ENCODE measurements around the gene KREMEN1. TPM values are rescaled to one million over a fixed set of nuclear protein-coding genes. Genes with fewer than 3 reads are reported as not detected.
A peak's percentile ranks its signal among the peaks of the same experiment; 100 is the strongest.

KREMEN1 gene
- total RNA-seq, 1 experiment from 2014 or later: 1.5 TPM

GRCh38 chr22:29171721-29172120, 98.9 kb downstream of the KREMEN1 start:
- DNase-seq (ENCODE audit: extremely low read depth, low read depth): no peak

GRCh38 chr22:29172216-29172615, 99.4 kb downstream of the KREMEN1 start:
- DNase-seq (ENCODE audit: extremely low read depth, low read depth): no peak

GRCh38 chr22:29175312-29175835, 102.5 kb downstream of the KREMEN1 start:
- DNase-seq (ENCODE audit: extremely low read depth, low read depth): no peak

- DNase-seq (ENCODE audit: extremely low read depth, low read depth): no peak
These were observed 111.4 kb downstream of the KREMEN1 start for GRCh38 chr22:29183971-29184848.

DNA sequence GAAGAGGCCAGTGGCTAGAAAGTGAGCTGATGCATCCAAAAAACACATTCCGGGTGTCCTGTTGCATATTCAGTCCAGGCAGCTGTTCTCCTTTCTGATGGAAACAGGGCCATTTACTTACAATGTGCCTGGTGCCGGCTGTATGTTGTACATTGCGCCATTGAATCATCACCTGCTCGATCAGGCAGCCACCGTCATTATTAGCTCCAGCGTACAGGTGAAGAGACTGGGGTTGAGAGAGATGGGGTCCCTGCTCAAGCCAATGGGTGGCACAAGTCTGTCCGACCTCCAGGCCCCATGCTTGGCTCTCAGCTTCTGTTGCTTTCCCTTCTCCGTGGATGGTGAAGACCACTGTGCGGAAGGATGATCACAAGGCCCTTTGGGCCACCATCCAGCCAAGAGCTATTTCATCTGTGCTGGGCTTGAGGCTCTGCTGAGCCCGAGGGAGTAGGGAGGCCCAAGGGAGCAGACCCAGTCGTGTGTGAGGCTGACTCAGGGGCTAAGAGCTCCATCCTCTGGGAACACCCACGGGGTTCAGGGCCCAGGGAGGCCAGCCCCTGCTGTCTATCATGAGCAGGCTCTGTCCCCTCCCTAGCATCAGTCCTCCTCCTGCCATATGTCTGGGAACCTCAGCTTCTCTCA, 112.1 kb downstream of the KREMEN1 start:
- no peak for DNase-seq (ENCODE audit: extremely low read depth, low read depth)

DNA sequence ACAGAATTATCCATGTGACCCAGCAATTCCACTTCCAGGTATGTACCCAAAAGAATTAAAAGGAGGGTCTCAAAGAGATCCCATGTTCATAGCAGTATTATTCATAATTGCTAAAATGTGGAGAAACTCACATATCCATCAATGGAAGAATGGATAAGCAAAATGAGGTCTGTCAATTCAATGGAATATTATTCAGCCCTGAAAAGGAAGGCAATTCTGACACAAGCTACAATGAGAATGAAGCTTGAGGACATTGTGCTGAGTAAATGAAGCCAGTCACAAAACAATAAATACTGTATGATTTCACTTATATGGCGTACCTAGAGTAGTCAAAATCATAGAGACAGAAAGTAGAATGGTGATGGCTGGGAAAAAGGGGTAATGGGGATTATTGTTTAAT, 113.5 kb downstream of the KREMEN1 start:
- DNase-seq (ENCODE audit: extremely low read depth, low read depth): no peak

DNA sequence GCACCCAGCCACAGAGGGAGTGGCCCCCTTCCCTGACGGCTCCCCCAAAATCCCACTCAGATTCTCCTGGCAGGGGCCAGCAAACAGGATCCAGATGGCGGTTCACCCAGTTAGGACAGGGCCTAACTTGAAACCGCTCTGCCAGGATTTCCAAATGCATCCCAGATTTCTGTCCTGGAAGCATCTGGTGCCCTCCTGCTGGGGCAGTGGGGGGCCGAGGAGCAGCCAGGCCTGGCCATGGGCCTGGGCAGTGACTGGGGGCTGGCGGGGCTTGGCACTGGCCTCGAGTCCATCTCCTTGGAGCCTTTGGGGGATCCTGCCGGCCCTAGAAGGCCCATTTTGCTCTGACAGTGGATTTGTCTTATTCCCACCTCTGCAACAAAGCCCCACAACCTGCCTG, 115.0 kb downstream of the KREMEN1 start:
- no peak for DNase-seq (ENCODE audit: extremely low read depth, low read depth)

DNA sequence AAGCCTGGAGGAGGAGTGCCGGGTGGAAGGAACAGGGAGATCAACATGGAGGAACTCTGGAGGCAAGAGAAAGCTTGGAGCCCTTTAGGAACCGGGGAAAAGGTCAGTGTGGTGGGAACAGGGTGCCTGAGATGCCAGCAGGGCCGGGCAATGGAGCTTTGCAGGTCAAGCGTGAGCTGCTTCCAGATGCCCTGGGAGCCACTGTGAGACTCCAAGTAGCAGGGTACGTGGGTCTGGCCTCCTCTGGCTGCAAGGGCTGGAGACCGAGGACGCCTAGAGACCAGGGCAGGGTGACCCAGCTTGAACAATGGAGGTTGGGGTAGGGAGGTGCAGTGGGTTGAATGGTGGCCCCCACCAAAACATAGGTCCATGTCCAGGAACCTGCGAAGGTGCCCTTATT, 117.2 kb downstream of the KREMEN1 start:
- DNase-seq (ENCODE audit: extremely low read depth, low read depth): no peak

- DNase-seq (ENCODE audit: extremely low read depth, low read depth): no peak
These were observed 118.1 kb downstream of the KREMEN1 start for GRCh38 chr22:29190918-29191317.

DNA sequence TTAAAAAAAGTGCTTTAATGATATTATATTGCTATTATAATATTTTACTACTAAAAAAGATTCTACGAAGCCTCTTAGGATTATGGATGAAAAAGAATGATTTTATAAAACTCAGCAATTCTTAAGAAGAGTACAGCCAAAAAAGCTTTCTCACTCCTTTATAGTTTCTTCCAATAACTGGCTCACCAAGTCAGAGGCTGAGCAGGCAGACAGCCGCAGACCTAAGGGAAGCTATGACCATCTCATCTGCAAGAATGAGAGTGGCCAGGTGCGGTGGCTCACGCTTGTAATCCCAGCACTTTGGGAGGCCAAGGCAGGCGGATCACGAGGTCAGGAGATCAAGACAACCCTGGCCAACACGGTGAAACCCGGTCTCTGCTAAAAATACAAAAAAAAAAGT, 120.2 kb downstream of the KREMEN1 start:
- DNase-seq (ENCODE audit: extremely low read depth, low read depth): no peak

- DNase-seq (ENCODE audit: extremely low read depth, low read depth): no peak
These were observed 121.3 kb downstream of the KREMEN1 start for GRCh38 chr22:29194184-29194583.

DNA sequence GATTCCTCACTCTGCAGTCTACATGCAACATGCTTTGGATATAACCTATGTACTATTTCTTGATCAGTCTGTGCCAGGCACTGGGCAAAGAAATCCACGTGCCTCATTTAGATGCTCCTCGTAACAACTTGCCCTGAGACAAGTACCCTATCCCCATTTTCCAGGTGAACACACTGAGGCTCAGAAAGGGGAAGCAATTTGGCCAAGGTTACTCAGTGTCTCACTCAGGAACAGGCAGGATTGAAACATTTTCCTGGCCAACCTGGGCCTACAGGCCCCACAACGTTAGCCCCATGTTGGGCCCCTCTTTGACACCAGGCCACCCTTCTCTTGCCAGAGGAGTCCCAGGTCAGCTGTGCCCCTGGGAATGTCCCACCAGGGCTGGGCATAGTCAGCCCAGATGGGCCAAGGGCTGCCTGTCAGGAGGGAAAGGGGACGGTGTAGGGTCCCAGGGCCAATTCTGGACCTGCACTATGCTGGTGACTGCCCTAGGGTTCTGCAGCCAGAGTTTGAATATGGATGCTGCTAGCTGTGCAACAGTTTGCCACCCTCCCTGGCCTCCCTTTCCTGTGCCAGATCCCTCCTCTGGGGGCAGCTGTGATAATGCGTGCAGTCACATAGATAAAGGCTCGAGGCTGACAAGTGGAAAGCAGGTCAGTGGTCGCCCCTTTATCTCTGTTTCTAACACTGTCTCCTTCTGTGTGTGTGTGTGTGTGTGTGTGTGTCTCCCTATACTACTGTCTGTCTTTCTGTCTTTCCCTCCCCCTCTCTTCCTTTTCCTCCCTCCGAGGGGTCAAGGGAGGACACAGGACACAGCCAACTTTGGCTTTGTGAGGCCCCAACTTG, 122.5 kb downstream of the KREMEN1 start:
- DNase-seq (ENCODE audit: extremely low read depth, low read depth): no peak

DNA sequence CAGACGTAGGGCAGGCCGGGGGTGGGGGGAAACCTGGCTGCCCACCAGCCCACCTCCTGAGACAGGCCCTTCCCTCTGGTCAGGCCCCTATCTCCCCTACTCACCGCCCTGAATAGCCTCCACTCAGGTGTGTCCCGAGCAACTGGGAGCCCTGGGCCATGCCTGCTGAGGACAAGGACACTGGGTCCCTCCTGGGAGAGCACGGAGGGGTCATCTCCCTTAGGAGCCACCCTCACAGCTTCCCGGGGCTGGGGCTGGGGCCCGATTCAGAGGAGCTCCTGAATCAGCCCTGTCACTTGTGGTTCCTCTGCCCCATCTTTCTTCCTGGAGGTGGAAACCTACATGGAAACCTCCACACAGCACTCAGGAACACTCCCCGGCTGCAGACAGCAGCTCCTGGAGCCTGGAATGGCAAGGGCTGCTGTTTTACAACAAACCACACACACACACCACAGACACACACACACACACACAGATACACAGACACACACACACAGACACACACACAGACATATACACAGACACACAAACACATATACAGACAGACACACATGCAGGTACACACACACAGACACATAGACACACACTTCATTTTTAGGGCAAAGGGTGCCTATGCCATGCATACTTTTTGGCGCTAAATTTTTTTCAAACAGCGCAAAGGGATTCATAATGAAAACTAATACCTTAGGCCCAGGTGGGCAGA, 123.3 kb downstream of the KREMEN1 start:
- no peak for DNase-seq (ENCODE audit: extremely low read depth, low read depth)

DNA sequence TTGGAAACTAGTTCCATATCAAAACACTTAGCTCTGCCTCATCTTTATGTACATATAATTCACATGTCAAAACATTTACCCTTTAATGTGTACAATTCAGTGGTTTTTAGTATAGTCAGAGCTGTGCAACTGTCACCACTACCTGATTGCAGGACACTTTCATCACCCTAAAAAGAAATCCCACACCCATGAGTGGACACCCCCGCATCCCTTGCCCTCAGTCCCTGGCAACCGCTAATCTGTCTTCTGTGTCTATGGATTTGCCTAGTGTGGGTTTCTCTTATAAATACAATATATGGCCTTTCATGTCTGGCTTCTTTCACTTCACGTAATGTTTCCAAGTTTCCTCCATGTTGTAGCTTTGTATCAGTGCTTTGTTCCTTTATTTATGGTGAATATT, 124.3 kb downstream of the KREMEN1 start:
- DNase-seq (ENCODE audit: extremely low read depth, low read depth): peak; percentile 17

- DNase-seq (ENCODE audit: extremely low read depth, low read depth): no peak
These were observed 125.4 kb downstream of the KREMEN1 start for GRCh38 chr22:29198240-29198639.

DNA sequence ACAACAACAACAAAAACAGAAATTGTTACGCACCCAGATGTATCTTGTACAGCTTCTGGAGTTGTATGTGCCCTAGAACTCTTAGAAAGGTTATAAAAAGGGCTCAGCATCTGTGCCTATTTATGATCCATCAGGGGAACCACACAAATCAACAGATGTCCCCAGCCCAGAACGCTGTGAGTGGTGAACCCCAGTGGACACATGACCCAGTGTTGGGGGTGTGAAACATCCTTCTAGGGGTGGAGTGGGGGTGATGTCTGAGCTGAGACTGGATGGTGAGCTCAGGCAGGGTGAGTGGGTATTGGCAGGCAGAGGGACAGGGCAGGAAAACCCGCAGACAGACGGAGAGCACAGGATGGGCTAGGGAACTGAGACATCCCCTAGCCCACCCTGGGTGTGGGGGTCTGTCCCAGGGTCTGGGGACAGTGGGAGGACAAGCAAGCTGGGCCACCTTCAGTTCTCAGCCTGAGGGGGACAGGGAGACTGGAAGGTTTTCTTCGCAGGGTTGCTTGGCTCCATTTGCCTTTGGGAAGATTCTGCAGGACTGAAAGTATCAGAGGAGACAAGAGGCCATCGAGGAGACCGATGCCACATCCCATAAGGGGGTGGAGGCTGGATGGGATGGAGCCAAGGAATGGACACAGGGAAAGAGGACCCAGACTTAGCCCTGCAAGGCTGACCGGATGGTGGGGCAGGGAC, 127.0 kb downstream of the KREMEN1 start:
- no peak for DNase-seq (ENCODE audit: extremely low read depth, low read depth)

GRCh38 chr22:29200901-29201300, 128.1 kb downstream of the KREMEN1 start:
- no peak for DNase-seq (ENCODE audit: extremely low read depth, low read depth)

DNA sequence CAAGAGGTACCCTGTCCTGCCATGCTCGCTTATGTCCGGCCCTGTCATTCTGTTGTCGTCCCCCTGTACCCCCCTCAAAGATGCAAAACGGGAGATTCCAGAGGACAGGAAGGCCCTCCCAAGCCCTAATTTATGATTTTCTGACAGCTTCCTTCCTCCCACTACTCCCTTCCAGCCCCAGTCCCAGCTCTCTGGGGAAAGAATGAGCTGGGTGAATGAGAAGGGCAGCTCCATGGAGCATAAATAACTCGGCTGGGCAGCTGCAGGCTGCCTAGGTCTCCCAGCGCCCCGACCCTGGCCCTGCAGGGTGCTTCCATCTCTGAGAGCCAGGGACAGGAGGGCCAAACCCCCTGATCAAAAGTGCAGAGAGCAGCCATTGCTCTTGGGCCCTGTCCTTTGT, 128.9 kb downstream of the KREMEN1 start:
- no peak for DNase-seq (ENCODE audit: extremely low read depth, low read depth)

- no peak for DNase-seq (ENCODE audit: extremely low read depth, low read depth)
These were observed 129.7 kb downstream of the KREMEN1 start for GRCh38 chr22:29202212-29203192.
